Activated T-cell treated with anti-CD3 and anti-CD28 coated beads for 48 hours (primary cell): ENCODE data around the gene LTBP1.

ENCODE experiments used
- DNase-seq: peaks from one replicate; pipeline ENCODE4 v3.0.0-alpha.2; 2020; ENCODE audit warnings: low read depth

The LTBP1 gene

GRCh38 chr2:33115196-33115595 is 168.4 kb downstream of the LTBP1 start:
- no peak for DNase-seq

- no peak for DNase-seq
Observed at GRCh38 chr2:33115728-33116127, 169.0 kb downstream of the LTBP1 start.

DNA sequence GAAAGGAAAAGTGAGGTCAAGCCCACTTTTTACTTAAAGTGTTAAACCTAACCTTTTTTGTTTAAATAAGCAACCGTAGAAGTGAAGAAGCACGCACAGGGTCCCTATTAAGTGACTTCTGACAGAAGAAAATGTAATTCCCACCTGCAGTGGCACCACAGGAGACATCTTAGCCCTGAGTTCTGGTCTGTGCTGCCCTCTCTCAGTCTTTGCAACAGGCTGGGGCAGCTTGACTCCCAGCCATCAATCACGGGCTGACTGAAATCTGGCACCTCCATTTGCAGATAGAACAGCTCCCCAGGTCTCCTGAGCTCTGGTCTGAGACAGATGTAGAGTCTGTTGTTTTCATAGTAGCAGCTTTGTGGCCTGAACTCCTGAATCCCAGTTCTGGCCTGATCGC is 170.0 kb downstream of the LTBP1 start:
- DNase-seq, result no peak

DNA sequence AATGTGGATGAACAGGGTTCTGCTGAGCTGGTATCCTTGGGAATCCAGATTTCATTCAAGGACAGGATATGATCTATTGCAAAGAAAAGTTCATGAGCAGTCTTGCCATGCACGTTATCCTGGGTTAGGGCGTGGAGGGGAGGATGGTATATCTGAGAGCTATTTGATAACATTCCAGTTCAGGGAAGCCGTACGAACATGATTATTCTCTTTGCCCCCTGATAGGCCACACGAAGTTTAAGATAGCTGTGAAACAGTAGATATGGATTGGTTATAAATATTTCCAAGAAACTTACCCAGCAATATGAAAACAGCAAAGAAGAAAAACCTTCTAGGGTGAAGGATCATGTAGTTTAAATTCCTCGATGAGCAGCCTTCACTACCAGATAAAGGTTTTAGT is 171.9 kb downstream of the LTBP1 start:
- DNase-seq, result no peak

- DNase-seq, result no peak
Observed at GRCh38 chr2:33121416-33121815, 174.7 kb downstream of the LTBP1 start.

- DNase-seq, result no peak
Observed at GRCh38 chr2:33121925-33122324, 175.2 kb downstream of the LTBP1 start.

GRCh38 chr2:33122726-33123125 is 176.0 kb downstream of the LTBP1 start:
- DNase-seq, result no peak

DNA sequence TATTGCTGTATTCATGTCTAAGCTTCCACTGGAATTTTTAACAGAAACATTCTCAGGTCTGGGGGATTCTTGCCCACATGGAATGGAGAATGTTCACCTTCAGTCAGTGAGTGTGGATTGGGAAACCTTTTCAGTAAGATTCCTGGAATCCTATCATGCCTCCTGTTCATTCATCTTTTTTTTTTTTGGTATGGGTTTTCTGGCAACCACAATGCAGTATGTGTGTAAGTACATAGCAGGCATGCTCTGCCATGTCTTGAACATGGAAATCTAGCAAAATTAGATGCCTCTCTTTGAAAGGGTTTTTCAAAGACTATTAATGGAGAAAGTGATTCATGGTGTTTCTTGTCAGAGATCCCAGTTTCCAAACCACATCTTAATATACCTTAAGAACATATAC is 176.5 kb downstream of the LTBP1 start:
- no peak for DNase-seq

GRCh38 chr2:33126552-33126951 is 179.8 kb downstream of the LTBP1 start:
- DNase-seq, result no peak

DNA sequence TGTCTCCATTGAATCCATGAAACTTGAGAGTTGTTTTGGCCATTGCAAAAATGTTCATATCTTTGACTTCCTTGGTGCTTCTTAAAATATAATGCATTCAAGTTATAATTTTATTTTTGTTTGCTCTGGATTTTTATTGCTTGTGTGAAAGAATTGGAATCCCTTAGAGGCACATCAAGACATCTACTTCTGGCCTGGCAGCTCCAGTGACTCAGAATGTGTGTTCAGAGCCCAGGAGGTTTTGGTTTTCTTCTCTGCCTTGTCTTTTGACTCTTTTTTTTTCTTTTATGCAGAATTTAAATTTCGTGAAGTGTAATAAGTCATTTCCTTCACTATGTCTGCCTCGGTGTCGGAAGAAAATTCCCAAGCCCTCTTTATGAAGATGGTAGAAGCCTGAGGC is 180.2 kb downstream of the LTBP1 start:
- no peak for DNase-seq

DNA sequence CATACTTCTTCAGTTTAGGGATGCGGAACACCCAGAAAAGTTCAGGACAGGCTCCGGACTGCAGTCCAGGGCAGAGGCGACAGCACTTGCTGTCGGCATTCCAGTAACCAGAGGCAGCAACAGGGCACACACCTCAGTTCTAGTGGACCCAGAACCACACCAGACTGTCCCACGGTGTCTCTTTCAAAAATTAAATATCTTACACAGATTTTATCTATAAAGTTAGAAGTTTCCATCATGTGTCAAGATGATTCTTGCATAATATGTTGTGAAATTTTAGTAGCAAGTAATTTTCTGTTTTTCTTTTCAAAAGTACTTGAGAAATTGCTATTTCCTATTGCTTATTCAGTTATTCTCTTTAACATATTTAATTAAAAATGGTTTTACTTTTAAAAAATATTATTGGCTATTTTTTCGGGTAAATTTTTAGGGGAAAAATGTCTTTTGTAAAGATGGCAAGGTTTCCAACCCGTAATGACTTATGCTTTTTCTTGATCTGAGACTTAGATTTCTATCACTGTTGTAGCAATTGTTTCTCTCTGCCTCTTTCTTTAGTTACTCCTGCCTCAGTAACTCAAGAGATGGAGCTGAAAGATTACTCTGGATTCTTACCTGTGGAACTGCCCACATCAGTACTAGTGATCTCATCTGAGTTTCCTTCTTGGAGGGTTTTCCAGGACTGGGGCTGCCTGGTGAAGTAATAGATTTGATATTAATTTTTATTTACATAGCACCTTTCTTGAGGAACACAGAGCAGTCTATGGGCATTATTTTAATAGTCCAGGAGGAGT is 182.7 kb downstream of the LTBP1 start:
- no peak for DNase-seq

DNA sequence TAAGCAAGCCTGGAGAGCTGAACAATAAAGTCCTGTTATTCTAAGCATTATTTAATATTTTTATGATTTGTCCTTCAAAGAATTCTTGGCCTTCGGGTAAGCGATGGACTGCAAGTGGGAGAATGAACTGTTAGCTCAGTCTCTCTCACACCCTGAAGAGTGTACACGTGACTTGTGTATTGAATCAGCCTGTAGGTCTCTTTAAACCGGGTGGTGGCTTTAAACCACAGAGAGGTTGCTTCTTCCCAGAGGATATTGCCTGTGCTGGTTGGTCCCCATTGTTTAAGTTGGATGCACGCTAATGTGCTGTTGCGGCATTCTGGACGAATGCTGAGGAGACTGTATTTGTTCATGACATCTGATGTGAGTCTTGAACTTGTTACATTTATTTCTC is 183.3 kb downstream of the LTBP1 start:
- DNase-seq, result no peak

- DNase-seq, result no peak
Observed at GRCh38 chr2:33130544-33130943, 183.8 kb downstream of the LTBP1 start.

DNA sequence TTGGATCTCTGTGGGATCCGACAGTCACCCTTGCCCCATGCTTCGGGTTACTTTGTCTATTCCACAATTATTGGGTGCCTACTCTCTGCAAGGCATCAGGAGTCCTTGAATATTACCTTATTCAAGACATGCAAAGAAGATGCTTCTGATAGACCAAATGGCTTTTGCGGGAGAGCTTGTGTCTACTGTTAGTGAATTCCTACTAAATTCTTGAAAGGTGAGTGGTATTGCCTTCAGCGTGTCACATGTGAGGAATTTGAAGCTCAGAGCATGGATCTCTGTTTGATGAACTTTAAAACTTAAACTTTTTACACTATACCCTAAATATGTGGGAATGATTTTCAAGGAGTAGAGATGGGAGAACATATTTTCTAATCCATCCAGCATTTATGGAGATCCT is 184.4 kb downstream of the LTBP1 start:
- no peak for DNase-seq

DNA sequence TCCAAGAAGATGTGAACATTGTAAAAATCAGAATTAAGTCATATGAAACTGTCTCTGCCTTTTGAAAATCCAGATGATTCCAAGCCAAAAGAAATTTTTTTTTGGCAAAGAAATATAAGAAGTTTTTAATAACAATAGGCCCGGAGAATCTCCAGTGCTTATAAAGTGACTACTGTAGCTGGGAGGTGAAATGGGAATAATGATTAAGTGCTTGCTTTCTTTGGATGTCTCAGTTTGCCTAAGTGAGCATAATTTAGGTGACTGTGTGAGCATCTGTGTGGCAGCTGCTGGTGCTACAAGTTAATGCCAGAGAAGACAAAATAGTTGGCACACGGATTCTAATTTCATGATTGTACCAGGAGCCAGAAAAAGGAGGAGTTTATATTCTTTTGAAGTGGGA is 185.0 kb downstream of the LTBP1 start:
- no peak for DNase-seq

GRCh38 chr2:33133454-33133952 is 186.8 kb downstream of the LTBP1 start:
- no peak for DNase-seq

DNA sequence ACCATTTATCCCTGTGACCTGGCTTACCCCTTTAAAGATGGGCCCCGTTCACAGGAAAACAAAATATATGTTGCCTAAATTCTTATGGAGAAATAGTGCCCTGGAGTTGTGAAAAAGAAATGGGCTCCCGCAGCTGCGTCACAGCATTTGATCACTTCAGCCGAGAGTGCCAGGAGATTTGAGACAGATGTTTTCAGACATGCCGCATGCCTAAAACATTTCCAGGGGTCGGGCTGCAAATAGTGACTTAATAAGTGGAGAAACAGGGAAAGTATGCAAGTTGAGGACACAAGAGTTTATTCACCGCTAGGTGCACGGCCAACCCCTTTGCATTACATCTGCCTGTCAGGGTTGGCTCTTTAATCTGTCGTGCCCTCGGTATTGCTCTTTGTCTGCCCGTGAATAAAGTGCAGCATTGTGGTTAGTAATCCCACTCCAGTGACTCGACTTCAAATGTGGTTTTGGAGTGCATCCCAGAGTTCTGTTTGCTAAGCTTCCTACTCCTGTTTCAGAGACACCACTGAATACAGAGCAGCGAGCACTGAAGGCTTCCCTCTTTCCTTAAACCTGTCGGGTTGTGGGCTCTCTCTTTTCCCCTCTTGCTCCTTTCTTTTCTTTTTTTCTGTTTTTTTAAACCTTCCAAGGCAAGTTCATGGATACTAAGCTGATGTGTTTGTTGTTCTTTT is 187.5 kb downstream of the LTBP1 start:
- DNase-seq, result no peak

GRCh38 chr2:33134791-33135560 is 188.2 kb downstream of the LTBP1 start:
- no peak for DNase-seq

DNA sequence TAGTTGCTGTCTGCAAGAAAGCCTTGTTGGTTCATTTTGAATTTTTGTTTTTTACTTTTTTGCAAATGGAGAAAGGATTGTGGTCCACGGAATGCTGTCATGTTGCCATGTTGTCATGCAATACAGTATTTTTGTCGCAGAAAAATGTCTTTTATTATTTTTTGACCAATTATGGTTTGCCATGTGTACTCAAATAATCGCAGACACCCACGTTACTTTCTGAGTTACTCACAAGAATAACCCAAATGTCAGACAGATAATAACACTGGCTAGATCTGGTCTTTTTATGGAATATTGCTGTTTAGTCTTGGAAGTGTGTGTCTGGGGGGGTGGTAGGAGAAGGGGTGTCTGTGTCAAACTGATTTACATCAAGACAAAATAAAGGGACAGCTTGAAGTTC is 188.9 kb downstream of the LTBP1 start:
- DNase-seq, result no peak

DNA sequence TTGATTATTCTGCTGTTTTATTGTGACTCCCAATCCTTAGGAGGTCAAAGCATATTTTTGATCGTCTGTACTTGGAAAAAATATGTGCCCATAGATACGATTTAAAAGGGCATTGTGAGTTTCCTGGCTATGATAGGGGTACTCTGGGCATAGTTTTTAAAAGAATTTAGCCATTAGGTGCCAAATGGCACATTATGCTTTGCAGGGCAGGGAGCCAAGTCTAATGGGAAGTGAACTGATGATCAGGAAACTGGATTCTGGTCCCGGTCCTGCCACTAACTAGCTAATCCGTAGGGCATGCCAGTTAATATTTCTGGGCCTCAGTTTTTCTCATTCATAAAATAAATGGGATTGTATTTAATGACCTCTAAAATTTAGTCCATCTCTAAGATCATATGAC is 189.3 kb downstream of the LTBP1 start:
- DNase-seq, result no peak

GRCh38 chr2:33136566-33136965 is 189.8 kb downstream of the LTBP1 start:
- DNase-seq, result no peak

DNA sequence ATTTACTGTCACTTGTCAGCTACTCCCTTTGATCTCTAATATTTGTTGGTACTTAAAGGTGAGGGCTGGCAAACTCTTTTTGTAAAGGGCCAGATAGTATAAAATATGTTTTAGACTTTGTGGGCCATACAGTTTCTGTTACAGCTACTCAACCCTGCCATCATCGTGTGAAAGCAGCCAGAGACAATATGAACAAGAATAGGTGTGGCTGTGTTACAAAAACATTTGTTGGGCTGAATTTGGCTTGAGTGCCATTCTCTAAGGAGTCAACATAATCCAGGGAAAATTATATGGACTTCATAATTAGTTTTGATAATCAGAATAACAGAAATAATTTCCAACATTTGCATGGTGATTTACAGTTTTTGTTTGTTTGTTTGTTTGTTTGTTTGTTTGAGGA is 190.6 kb downstream of the LTBP1 start:
- DNase-seq, result no peak

DNA sequence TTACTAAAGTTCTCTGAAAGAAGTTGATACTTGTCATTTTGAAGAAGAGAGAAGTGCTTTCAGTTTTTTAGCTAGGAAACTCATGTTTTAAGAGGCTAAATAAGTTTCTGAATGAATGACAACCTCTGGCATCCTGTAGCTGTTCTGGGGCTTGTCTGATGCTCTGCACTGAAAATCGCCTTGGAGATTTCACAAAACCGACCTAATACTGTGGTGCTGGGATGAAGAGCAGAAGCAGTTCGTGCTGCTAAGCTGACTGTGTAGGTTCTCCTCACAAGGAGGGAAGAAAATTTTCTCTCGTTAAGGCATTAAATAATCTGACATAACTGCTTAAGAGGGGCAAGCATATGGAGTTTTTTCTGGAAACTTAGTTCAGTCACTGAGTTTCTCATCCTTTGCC is 193.2 kb downstream of the LTBP1 start:
- no peak for DNase-seq
